GM10248 (cell line): ENCODE measurements around the gene LRCOL1.

Experiments
- CTCF ChIA-PET: fragments of 300-600 bp; sonication (Branson Sonifier 250); formaldehyde crosslinking; extraction: SDS; loops from one replicate; lab custom pipeline; 2021; ENCODE audit warnings: antibody characterized with exemption; lab: Yijun Ruan, JAX
- POLR2A ChIA-PET: fragments of 350-650 bp; sonication (Branson Sonifier 250); formaldehyde crosslinking; extraction: SDS; loops from one replicate; lab custom pipeline; 2020; ENCODE audit warnings: antibody characterized with exemption; lab: Yijun Ruan, JAX
- DNase-seq: peaks from one replicate; pipeline ENCODE4 v3.0.0; 2012; ENCODE audit errors: extremely low spot score
- TF ChIP-seq, protein P1 (sequence below): IDR thresholded peaks from 2 replicates; pipeline ENCODE4 v1.5.1; 2012; ENCODE audit warnings: mild to moderate bottlenecking, low read depth; ENCODE audit errors: extremely low read depth, missing control alignments, control extremely low read depth

The LRCOL1 gene

DNA sequence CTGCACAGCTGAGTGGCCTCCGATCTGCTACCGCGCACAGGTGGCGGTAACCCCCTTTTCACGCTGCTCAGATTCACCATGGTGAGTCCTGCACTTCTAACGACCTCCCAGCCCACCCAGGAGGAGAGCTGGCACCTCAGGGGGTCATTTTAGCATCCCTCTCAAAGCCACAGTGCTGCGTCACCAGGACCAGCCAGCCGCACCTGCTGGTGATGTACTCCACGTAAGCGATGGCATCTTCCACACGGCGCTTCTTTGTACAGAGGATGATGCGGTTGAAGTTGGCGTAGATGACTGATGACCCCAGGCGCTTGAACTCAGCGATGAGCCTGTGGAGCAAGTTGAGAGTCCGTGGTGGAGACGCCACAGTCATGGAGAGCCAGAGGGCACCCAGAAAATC, 27.4 kb upstream of the LRCOL1 start:
- no peak for DNase-seq
- CTCF ChIA-PET, result interaction anchor here (0.7 to 1.9 kb wide), 8 partner anchors 9 to 491 kb away, joined by 3 to 11 read pairs (median 6); partner anchors contain the start of gene LRCOL1
- TF ChIP-seq, protein P1, sequence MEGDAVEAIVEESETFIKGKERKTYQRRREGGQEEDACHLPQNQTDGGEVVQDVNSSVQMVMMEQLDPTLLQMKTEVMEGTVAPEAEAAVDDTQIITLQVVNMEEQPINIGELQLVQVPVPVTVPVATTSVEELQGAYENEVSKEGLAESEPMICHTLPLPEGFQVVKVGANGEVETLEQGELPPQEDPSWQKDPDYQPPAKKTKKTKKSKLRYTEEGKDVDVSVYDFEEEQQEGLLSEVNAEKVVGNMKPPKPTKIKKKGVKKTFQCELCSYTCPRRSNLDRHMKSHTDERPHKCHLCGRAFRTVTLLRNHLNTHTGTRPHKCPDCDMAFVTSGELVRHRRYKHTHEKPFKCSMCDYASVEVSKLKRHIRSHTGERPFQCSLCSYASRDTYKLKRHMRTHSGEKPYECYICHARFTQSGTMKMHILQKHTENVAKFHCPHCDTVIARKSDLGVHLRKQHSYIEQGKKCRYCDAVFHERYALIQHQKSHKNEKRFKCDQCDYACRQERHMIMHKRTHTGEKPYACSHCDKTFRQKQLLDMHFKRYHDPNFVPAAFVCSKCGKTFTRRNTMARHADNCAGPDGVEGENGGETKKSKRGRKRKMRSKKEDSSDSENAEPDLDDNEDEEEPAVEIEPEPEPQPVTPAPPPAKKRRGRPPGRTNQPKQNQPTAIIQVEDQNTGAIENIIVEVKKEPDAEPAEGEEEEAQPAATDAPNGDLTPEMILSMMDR, result no peak
- POLR2A ChIA-PET, result no interaction called here

DNA sequence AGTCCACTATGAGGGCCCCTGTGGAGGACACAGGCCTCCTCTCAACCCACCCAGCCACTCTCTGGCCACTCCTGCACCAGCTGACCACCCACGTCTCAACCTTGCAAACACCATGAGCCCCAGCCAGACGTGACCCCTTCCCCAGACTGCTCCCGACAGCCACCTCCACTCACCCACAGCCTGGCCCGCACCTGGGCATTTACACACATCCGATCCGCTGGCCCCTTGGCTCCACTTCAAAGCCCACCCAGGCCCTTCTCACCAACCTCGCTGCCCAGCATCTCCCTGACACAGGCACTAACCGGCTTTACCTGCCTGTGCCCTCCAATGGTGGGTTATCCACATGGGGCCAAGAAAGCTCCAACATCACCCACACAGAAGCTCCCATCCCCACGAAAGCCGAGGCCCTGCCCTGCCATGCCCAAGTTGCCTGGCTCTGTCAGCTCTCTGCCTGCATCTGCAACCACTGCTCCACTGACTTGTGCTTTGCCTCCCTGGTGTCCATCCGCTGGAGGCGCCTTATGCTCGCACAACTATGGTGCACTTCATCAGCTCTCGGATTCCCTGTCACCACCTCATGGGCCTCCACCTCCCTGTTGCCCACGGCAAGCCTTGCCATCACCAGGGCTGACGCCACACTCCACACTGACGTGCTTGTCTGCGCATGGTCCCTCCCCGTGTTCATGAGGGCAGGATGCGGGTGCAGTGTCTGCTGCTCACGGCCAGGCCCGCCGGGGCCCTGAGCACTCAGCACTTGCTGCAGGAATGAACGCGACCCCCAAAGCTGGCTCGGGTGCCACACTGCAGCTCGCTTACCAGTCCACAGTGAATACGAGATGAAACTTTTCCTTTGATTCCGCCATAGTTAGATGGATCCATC, 24.9 kb upstream of the LRCOL1 start:
- POLR2A ChIA-PET, result no interaction called here
- TF ChIP-seq, protein P1, result no peak
- DNase-seq, result no peak
- CTCF ChIA-PET, result interaction anchor here (1.0 to 1.5 kb wide), 2 partner anchors 13 to 20 kb away, joined by 4 to 6 read pairs; no protein-coding TSS in a partner anchor

DNA sequence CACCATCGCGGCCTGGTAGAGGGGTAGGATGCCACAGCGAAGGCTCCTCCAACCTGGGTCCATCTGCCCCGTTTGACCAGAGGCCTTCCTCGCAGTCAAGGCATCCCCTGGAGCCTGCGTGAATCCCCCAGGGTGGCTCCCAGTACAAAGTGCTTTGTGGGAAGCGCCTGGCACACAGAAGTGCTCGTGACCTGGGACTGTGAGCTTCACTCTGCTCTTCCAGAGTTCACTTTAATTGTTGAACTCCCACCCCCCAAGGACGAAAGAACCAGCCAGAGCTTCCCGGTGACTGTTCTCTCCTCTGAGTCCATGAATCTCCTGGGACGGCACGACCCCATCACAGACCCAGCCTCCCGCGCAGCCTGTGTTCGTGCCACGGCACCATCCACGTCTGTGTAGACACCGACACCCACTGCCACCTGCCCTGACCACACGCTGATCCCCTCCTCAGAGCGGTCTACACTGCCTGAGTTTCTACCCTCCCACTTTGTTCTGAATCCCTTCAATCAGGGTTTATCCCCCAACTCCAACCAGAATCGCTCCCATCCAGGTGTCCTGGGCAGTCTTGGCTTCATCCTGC, 24.1 kb upstream of the LRCOL1 start:
- ChIA-PET POLR2A (no interaction called here), CTCF (interaction anchor here (1.0 to 1.5 kb wide), 2 partner anchors 12 to 20 kb away, joined by 4 to 6 read pairs; no protein-coding TSS in a partner anchor)
- no peak for DNase-seq
- TF ChIP-seq, protein P1, result no peak

DNA sequence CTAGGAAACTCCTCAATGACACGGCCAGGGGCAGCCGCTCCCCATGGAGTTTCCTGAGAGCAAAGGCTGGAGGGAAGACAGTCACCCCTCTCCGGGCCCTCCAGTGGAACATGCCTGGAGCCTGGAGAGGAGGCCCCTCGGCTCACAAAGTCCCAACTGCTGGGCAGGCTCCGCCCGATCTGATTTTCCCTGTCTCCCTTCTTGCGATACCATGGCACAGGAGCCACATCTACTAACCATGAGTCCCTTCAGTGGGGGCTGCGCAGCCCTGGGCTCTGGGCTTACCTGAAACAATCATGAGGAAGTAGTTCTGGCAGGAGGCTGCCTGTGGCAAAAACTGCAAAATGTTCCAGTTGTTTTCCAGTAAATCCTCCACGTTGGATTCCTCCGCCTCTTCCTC, 23.5 kb upstream of the LRCOL1 start:
- ChIA-PET POLR2A (no interaction called here), CTCF (interaction anchor here (1.5 kb wide), 1 partner anchor 35 kb away, joined by 3 read pairs; no protein-coding TSS in a partner anchor)
- TF ChIP-seq, protein P1, result no peak
- no peak for DNase-seq

DNA sequence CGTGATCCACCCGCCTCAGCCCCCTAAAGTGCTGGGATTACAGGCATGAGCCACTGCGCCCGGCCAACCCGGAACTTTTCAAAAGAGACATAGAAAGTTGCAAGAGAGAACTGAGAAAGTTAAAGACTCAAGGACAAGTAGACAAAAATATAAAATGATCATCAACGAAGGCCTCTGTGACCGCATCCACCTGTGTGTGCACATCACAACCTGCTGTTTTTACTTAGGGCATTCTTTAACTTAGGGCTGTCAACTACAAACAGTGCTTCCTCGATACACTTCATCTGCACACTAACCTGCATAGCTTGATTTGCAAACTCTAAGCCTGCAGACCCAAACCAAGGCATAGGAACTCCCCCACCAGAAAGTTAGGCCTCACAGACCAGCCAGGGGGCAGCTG, 23.0 kb upstream of the LRCOL1 start:
- CTCF ChIA-PET, result interaction anchor here (0.9 to 1.5 kb wide), 3 partner anchors 11 to 34 kb away, joined by 3 read pairs; no protein-coding TSS in a partner anchor
- TF ChIP-seq, protein P1, result no peak

DNA sequence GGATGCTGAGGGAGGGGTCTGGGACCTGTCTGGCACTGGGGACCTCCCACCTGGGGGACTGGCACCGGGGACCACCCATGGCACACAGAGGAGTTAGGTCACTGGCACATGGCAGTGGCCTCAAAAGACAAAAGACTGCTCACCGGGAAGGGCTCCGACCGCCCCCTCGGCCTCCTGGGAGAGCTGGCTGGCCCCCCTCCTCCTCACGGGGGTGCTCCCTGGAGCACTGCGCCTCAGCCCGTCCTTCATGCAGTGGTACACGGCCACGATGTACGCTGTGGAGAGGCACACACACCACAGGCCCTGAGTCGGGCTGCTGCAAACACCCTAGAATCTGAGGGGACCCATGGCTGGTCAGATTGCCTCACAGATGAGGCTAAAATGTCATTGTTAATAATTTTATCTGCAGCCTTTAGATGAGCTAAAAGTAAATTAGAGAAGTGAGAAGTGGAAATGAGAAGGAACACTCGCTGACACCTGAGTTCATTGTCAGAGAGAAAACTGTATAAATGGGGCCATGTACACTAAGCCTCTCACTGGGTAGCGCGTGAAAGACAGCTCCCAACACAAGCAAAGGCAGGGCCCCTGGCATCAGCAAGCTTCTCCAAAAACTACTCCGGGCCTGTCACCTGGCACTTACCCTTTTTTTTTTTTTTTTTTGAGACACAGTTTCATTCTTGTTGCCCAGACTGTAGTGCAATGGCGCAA, 22.3 kb upstream of the LRCOL1 start:
- TF ChIP-seq, protein P1, result no peak
- DNase-seq, result no peak
- POLR2A ChIA-PET, result no interaction called here
- CTCF ChIA-PET, result interaction anchor here (0.9 to 1.5 kb wide), 3 partner anchors 10 to 33 kb away, joined by 3 read pairs; no protein-coding TSS in a partner anchor

More for the DNA sequence above, 23.0 kb upstream of the LRCOL1 start:
- POLR2A ChIA-PET, result no interaction called here
- DNase-seq, result no peak
